ENCODE results near the gene ICOSLG. TPM values are rescaled to one million over a fixed set of nuclear protein-coding genes. Genes with fewer than 3 reads are reported as not detected.
"Not testable (repeated sequence)": the region's sequence is repeated elsewhere in the genome, so short reads cannot be mapped to it uniquely, and the experiment has no call there.

ICOSLG gene
- total RNA-seq, 1 donor: not detected

GRCh38 chr21:44207860-44208646 is 32.7 kb downstream of the ICOSLG start:
- H3K9me3 ChIP-seq (ENCODE audit: low read depth, low read length); H4K20me1 ChIP-seq (ENCODE audit: insufficient read depth, low read length); H3K4me2 ChIP-seq (ENCODE audit: insufficient read depth, low read length); H2AFZ ChIP-seq (ENCODE audit: low read length); H3K36me3 ChIP-seq (ENCODE audit: insufficient read depth, low read length); H3K27ac ChIP-seq (ENCODE audit: low read depth, low read length); DNase-seq (ENCODE audit: insufficient read length, low spot score, missing footprints); H3K4me3 ChIP-seq (ENCODE audit: insufficient read depth, low read length); H3K79me2 ChIP-seq (ENCODE audit: insufficient read depth, low read length); H3K4me1 ChIP-seq (ENCODE audit: insufficient read depth, low read length); H3K27me3 ChIP-seq (ENCODE audit: insufficient read depth, low read length): not testable (repeated sequence)

- H3K36me3 ChIP-seq (ENCODE audit: insufficient read depth, low read length); H3K9me3 ChIP-seq (ENCODE audit: low read depth, low read length); H3K4me1 ChIP-seq (ENCODE audit: insufficient read depth, low read length); DNase-seq (ENCODE audit: insufficient read length, low spot score, missing footprints); H3K4me2 ChIP-seq (ENCODE audit: insufficient read depth, low read length); H4K20me1 ChIP-seq (ENCODE audit: insufficient read depth, low read length); H2AFZ ChIP-seq (ENCODE audit: low read length); H3K27me3 ChIP-seq (ENCODE audit: insufficient read depth, low read length); H3K4me3 ChIP-seq (ENCODE audit: insufficient read depth, low read length); H3K79me2 ChIP-seq (ENCODE audit: insufficient read depth, low read length); H3K27ac ChIP-seq (ENCODE audit: low read depth, low read length): not testable (repeated sequence)
Measured at GRCh38 chr21:44206698-44207676, 33.8 kb downstream of the ICOSLG start.

GRCh38 chr21:44206187-44206586 is 34.6 kb downstream of the ICOSLG start:
- H3K4me1 ChIP-seq (ENCODE audit: insufficient read depth, low read length); H3K4me3 ChIP-seq (ENCODE audit: insufficient read depth, low read length); DNase-seq (ENCODE audit: insufficient read length, low spot score, missing footprints); H4K20me1 ChIP-seq (ENCODE audit: insufficient read depth, low read length); H3K27me3 ChIP-seq (ENCODE audit: insufficient read depth, low read length); H2AFZ ChIP-seq (ENCODE audit: low read length); H3K4me2 ChIP-seq (ENCODE audit: insufficient read depth, low read length); H3K36me3 ChIP-seq (ENCODE audit: insufficient read depth, low read length); H3K79me2 ChIP-seq (ENCODE audit: insufficient read depth, low read length); H3K27ac ChIP-seq (ENCODE audit: low read depth, low read length); H3K9me3 ChIP-seq (ENCODE audit: low read depth, low read length): not testable (repeated sequence)

GRCh38 chr21:44202590-44203299 is 38.0 kb downstream of the ICOSLG start:
- not testable (repeated sequence) for H3K4me3 ChIP-seq (ENCODE audit: insufficient read depth, low read length); H3K36me3 ChIP-seq (ENCODE audit: insufficient read depth, low read length); DNase-seq (ENCODE audit: insufficient read length, low spot score, missing footprints); H3K27ac ChIP-seq (ENCODE audit: low read depth, low read length); H2AFZ ChIP-seq (ENCODE audit: low read length); H3K4me1 ChIP-seq (ENCODE audit: insufficient read depth, low read length); H3K27me3 ChIP-seq (ENCODE audit: insufficient read depth, low read length); H3K9me3 ChIP-seq (ENCODE audit: low read depth, low read length); H3K4me2 ChIP-seq (ENCODE audit: insufficient read depth, low read length); H3K79me2 ChIP-seq (ENCODE audit: insufficient read depth, low read length); H4K20me1 ChIP-seq (ENCODE audit: insufficient read depth, low read length)

- H3K27me3 ChIP-seq (ENCODE audit: insufficient read depth, low read length); H3K36me3 ChIP-seq (ENCODE audit: insufficient read depth, low read length); H3K27ac ChIP-seq (ENCODE audit: low read depth, low read length); H2AFZ ChIP-seq (ENCODE audit: low read length); H3K4me1 ChIP-seq (ENCODE audit: insufficient read depth, low read length); H3K9me3 ChIP-seq (ENCODE audit: low read depth, low read length); H3K4me3 ChIP-seq (ENCODE audit: insufficient read depth, low read length); H3K79me2 ChIP-seq (ENCODE audit: insufficient read depth, low read length); H4K20me1 ChIP-seq (ENCODE audit: insufficient read depth, low read length); DNase-seq (ENCODE audit: insufficient read length, low spot score, missing footprints); H3K4me2 ChIP-seq (ENCODE audit: insufficient read depth, low read length): not testable (repeated sequence)
Measured at GRCh38 chr21:44199997-44200396, 40.7 kb downstream of the ICOSLG start.

- H3K9me3 ChIP-seq (ENCODE audit: low read depth, low read length): no peaks in the 10 kb centered on the region
- no peak overlapping the region for H3K4me3 ChIP-seq (ENCODE audit: insufficient read depth, low read length)
- H2AFZ ChIP-seq (ENCODE audit: low read length): no peak overlapping the region
- H3K27me3 ChIP-seq (ENCODE audit: insufficient read depth, low read length): no peaks in the 10 kb centered on the region
- no peak for DNase-seq (ENCODE audit: insufficient read length, low spot score, missing footprints)
- H3K4me1 ChIP-seq (ENCODE audit: insufficient read depth, low read length): no peaks in the 10 kb centered on the region
- TF ChIP-seq CTCF (IDR thresholded peaks at IDR 0.05; ENCODE audit: extremely low read depth, low read depth, low read length): no peak
- no peaks in the 10 kb centered on the region for H3K36me3 ChIP-seq (ENCODE audit: insufficient read depth, low read length)
- H4K20me1 ChIP-seq (ENCODE audit: insufficient read depth, low read length): no peaks in the 10 kb centered on the region
- H3K4me2 ChIP-seq (ENCODE audit: insufficient read depth, low read length): no peak overlapping the region
- no peaks in the 10 kb centered on the region for H3K79me2 ChIP-seq (ENCODE audit: insufficient read depth, low read length)
- H3K27ac ChIP-seq (ENCODE audit: low read depth, low read length): no peak overlapping the region
Measured at GRCh38 chr21:44199448-44199847, 41.3 kb downstream of the ICOSLG start.

- not testable (repeated sequence) for H3K4me3 ChIP-seq (ENCODE audit: insufficient read depth, low read length); H3K9me3 ChIP-seq (ENCODE audit: low read depth, low read length); H3K27me3 ChIP-seq (ENCODE audit: insufficient read depth, low read length); H2AFZ ChIP-seq (ENCODE audit: low read length); H3K27ac ChIP-seq (ENCODE audit: low read depth, low read length); H4K20me1 ChIP-seq (ENCODE audit: insufficient read depth, low read length); H3K36me3 ChIP-seq (ENCODE audit: insufficient read depth, low read length); H3K79me2 ChIP-seq (ENCODE audit: insufficient read depth, low read length); H3K4me2 ChIP-seq (ENCODE audit: insufficient read depth, low read length); H3K4me1 ChIP-seq (ENCODE audit: insufficient read depth, low read length); DNase-seq (ENCODE audit: insufficient read length, low spot score, missing footprints)
Measured at GRCh38 chr21:44197156-44197516, 43.6 kb downstream of the ICOSLG start.
